Erythroblast (primary cell): ENCODE data around the gene GTF2IRD1.

Experiments
- GATA1 ChIP-seq: IDR thresholded peaks from 2 replicates; pipeline ENCODE4 v1.6.1; 2011; ENCODE audit warnings: low read depth, mild to moderate bottlenecking, control low read depth, low read length, moderate library complexity
- POLR2A ChIP-seq: IDR thresholded peaks from 2 replicates; pipeline ENCODE4 v1.6.1; 2011; ENCODE audit warnings: mild to moderate bottlenecking, low read length

DNA sequence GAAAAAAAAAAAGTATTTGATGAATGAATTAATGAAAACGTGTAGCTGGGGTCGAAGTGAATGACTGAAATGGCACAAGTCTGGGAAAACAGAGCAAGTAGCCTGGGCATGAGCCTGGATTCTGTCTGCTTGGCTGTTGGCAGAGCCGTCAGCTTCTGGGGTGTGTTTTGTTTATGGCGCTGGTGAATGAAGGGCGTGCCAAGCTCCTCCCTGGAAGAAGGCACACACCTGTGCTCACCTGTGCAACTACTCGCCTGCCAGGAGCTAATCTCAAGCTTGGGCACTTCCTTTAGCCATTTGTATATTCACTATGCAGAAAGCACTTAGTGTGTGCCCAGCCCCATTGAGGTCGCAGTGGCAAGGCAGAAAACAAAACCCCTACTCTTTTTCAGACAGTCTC, 74.1 kb downstream of the GTF2IRD1 start:
- TF ChIP-seq POLR2A (no peak), GATA1 (no peak)
